H1 (cell line): ENCODE data around the gene CDC42SE2.

Experiments
- CBX8 ChIP-seq: fragments of 300-800, 300-1000 bp; sonication (generic); IDR thresholded peaks from 2 replicates; pipeline ENCODE4 v1.7.1; 2016; ENCODE audit warnings: low read depth, low read length, borderline replicate concordance
- GABPA ChIP-seq: IDR thresholded peaks from 2 replicates; pipeline ENCODE4 v1.6.1; 2011; ENCODE audit warnings: mild to moderate bottlenecking, low read length, moderate library complexity, borderline replicate concordance; ENCODE audit not compliant: insufficient read depth
- POLR2A ChIP-seq, 2 experiments: IDR thresholded peaks; 1 replicate in 1 of 2; 2 replicates in 1 of 2; pipeline ENCODE4 v1.6.1; 2011; ENCODE audit warnings: low read depth in 2 of 2, low read length in 2 of 2, mild to moderate bottlenecking in 2 of 2; ENCODE audit errors: control extremely low read depth in 1 of 2
- TF ChIP-seq, protein P1 (sequence below), 3 experiments: IDR thresholded peaks; 1 replicate in 2 of 3; 2 replicates in 1 of 3; pipeline versions ENCODE4 v1.5.1 to v1.6.1; 2011; ENCODE audit warnings: low read length in 3 of 3, mild to moderate bottlenecking in 3 of 3, inconsistent platforms in 2 of 3, low read depth in 1 of 3, moderate library complexity in 1 of 3; ENCODE audit not compliant: insufficient read depth in 1 of 3; ENCODE audit errors: control extremely low read depth in 1 of 3

DNA sequence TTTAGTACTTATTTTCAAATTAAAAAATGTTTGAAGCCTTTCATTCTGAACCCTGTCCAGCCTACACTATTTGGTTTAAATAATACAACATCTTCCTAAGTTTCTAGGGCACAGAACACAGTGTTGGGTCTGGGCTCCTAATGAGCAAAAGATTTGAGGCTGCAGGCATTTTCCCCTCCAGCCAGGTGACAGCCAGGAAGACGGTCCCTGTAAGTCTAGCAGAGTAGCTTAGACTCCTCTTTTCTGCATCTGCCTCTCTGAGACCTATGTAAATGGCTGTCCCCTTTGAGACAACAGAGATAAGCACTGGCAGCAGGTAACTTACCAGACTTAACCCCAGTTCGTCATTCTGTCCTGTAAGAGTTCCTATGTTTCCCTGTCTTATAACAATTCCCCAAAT is 141.8 kb downstream of the CDC42SE2 start:
- no peak for TF ChIP-seq POLR2A (IDR thresholded peaks at IDR 0.05; ENCODE audit: control extremely low read depth in 1 of 2, low read depth in 2 of 2, low read length in 2 of 2)
- TF ChIP-seq CBX8 = no peak
- TF ChIP-seq, protein P1, sequence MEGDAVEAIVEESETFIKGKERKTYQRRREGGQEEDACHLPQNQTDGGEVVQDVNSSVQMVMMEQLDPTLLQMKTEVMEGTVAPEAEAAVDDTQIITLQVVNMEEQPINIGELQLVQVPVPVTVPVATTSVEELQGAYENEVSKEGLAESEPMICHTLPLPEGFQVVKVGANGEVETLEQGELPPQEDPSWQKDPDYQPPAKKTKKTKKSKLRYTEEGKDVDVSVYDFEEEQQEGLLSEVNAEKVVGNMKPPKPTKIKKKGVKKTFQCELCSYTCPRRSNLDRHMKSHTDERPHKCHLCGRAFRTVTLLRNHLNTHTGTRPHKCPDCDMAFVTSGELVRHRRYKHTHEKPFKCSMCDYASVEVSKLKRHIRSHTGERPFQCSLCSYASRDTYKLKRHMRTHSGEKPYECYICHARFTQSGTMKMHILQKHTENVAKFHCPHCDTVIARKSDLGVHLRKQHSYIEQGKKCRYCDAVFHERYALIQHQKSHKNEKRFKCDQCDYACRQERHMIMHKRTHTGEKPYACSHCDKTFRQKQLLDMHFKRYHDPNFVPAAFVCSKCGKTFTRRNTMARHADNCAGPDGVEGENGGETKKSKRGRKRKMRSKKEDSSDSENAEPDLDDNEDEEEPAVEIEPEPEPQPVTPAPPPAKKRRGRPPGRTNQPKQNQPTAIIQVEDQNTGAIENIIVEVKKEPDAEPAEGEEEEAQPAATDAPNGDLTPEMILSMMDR (IDR thresholded peaks at IDR 0.05; ENCODE audit: control extremely low read depth in 1 of 3, insufficient read depth in 1 of 3, low read depth in 1 of 3, low read length in 3 of 3) = no peak
- TF ChIP-seq GABPA = no peak
